ENCODE results near the gene MZT1. TPM values are rescaled to one million over a fixed set of nuclear protein-coding genes. Genes with fewer than 3 reads are reported as not detected.

Gene MZT1
- total RNA-seq, 1 experiment from 2014 or later = 21.3 TPM

- Histone ChIP-seq H2BK12ac (ENCODE audit: insufficient read length, low read depth, low read length) (no peak overlapping the region), H3K79me1 (ENCODE audit: insufficient read depth, low read depth, low read length, poor library complexity, severe bottlenecking) (no peaks in the 10 kb centered on the region), H3K27ac (ENCODE audit: insufficient read length, low read depth, low read length) (no peak overlapping the region), H3K4me2 (ENCODE audit: insufficient read depth, insufficient read length, low read length) (no peak overlapping the region), H4K20me1 (ENCODE audit: control insufficient read depth, insufficient read depth, insufficient read length) (no peaks in the 10 kb centered on the region), H3K56ac (ENCODE audit: insufficient read length, low read depth, low read length) (no peak overlapping the region), H2BK5ac (ENCODE audit: insufficient read length, low read length) (no peak overlapping the region), H3K23ac (ENCODE audit: insufficient read length, low read depth, low read length) (no peak overlapping the region), H4K5ac (ENCODE audit: insufficient read length, low read depth, low read length) (no peak overlapping the region), H4K91ac (ENCODE audit: insufficient read length, low read depth, low read length) (no peak overlapping the region), H3T11ph (ENCODE audit: low read length) (no peak overlapping the region), H3K14ac (ENCODE audit: insufficient read depth, low read length) (no peak overlapping the region), H3K9me3 (ENCODE audit: control insufficient read depth, low read depth, low read length) (no peaks in the 10 kb centered on the region), H2BK120ac (ENCODE audit: low read depth, low read length, poor library complexity, severe bottlenecking) (no peak overlapping the region), H3K79me2 (ENCODE audit: insufficient read depth, low read length) (no peaks in the 10 kb centered on the region), H4K8ac (replicated peaks; ENCODE audit: insufficient read length, low read depth, low read length) (no peak overlapping the region), H3K23me2 (ENCODE audit: insufficient read length, low read depth, low read length, poor library complexity, severe bottlenecking) (no peaks in the 10 kb centered on the region), H2BK20ac (ENCODE audit: low read depth, low read length, poor library complexity, severe bottlenecking) (no peak overlapping the region), H3K4ac (ENCODE audit: low read depth, low read length) (no peak overlapping the region), H3K27me3 (ENCODE audit: insufficient read depth, low read length) (no peaks in the 10 kb centered on the region), H2AK5ac (ENCODE audit: insufficient read length, low read length) (no peak overlapping the region), H3K4me1 (ENCODE audit: insufficient read depth, low read length) (no peaks in the 10 kb centered on the region), H3K18ac (ENCODE audit: insufficient read length, low read depth, low read length) (no peak overlapping the region), H2BK15ac (ENCODE audit: low read depth, low read length) (no peak overlapping the region), H3K9ac (ENCODE audit: extremely low read depth, insufficient read length, low read length) (no peak overlapping the region), H2AFZ (ENCODE audit: low read length) (no peak overlapping the region)
- no CpG with 5 or more reads among the region's 2 CpGs for WGBS (ENCODE audit: extremely low coverage, insufficient read length, low lambda C conversion rate)
- peaks cover 28 to 89% (median 83%) of the 10 kb centered on the region in 3 experiments; a peak in 6 of 7 replicates for H3K36me3 Mint-ChIP-seq (ENCODE audit: insufficient read depth in 1 of 3, low read depth in 3 of 3)
- no peaks in the 10 kb centered on the region for H3K27me3 Mint-ChIP-seq (ENCODE audit: low read depth)
- H3K27ac Mint-ChIP-seq = no peak overlapping the region
- TF ChIP-seq CTCF (conservative IDR thresholded peaks at IDR 0.05) = no peak
- no peaks in the 10 kb centered on the region for H3K9me3 Mint-ChIP-seq
- no peak overlapping the region for H3K4me3 Mint-ChIP-seq
- no peak for DNase-seq
- no peaks in the 10 kb centered on the region for H3K4me1 Mint-ChIP-seq
Observed at GRCh38 chr13:72763411-72763810, 36.0 kb upstream of the MZT1 start.
